ENCODE measurements around the gene CACNA2D2. TPM values are rescaled to one million over a fixed set of nuclear protein-coding genes. Genes with fewer than 3 reads are reported as not detected.

Gene CACNA2D2
- total RNA-seq, 1 experiment from 2014 or later: 0.33 TPM

DNA sequence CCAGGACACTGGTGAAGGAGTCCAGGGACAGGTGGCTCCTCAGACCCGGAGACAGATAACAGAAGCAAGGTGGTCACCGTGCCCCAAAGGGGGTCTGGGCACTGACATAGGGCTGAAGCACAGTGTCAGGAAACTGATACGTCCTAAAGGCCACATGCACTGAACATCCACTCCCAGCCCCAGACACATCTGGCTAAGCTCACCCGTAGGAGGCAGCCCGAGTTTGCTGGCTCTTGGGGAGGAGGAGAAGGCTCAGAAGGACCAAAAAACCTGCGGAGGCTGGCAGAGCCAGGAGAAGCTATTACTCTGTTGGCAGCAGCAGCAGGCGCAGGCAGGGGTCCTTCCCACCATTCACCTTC is 1.2 kb downstream of the CACNA2D2 start:
- DNase-seq (ENCODE audit: low spot score): no peak

DNA sequence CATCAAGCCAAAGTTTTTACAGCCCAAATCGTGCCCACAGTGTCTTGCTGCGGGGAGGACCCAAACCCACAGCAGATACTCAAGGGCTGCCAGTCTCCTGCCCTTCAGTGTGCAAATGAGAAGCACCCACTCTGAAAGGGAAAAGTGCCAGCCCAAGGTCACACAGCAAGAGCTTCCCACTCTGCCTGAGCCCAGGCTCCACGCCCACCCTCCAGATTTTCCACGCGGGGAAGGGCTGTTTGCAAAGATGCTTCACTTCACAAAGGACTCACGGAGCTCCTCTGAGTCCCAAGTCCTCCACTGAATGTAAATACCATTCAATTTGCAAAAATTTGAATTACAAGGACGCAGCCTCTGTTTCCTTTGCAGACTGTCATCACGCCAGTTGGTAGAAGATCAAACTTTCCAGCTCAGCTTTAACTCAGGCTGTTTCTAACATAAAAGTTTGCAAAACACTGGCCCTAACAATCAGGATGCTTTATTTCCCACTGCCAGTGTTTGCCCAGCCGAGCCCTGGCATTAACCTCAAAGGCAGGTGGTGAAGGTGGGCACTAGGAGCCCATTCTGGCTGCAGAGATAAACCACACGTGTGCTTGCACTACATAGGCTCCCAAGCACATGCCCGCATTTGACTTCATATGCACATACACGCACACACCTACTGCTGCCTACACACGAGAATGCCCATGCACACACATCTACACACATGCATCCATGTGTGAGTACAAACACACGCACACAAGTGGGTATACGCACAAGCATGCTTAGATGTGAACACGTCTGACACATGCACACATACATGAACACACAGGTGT is 7.6 kb downstream of the CACNA2D2 start:
- no peak for DNase-seq (ENCODE audit: low spot score)

- no peak for DNase-seq (ENCODE audit: low spot score)
Observed at GRCh38 chr3:50494126-50494525, 9.3 kb downstream of the CACNA2D2 start.

- DNase-seq (ENCODE audit: low spot score): no peak
Observed at GRCh38 chr3:50493623-50494022, 9.8 kb downstream of the CACNA2D2 start.

DNA sequence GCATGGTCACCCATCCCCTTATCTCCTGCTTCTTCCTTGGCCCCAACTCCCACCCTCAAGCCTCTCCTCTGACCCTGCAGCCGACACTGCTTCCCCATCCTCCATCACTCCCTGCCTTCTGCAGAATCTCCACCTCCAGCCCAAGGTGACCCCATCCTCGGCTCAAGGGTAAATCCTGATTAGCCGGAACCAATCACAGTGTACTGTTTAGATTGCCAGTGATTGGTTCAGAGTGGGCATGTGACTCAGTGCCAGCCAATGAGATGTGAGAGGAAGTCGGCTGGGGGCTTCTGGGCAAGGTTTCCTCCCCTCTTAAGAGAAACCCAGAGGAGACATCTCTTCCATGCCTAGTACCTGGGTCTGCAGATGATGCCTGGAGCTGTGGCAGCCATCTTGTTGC is 10.3 kb downstream of the CACNA2D2 start:
- DNase-seq (ENCODE audit: low spot score): no peak

DNA sequence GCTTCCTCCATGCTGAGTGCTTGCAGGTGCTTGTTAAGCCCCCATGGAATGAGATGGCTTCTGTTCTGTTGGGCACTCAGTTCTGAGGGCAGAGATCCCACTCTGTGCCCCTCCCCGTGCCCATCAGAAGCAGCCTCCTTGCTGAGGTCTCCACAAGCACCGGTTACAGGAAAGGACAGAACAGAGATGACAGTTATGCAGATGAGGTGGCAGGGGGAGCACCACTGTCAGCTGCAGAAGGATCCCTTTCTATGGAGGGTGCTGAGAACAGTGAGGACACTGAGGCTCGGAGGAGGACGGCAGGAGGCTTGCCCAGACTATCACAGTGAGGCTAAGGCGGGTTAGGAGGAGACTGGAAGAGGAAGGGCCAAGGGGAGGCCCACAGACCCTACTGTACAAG is 12.4 kb downstream of the CACNA2D2 start:
- DNase-seq (ENCODE audit: low spot score): no peak

DNA sequence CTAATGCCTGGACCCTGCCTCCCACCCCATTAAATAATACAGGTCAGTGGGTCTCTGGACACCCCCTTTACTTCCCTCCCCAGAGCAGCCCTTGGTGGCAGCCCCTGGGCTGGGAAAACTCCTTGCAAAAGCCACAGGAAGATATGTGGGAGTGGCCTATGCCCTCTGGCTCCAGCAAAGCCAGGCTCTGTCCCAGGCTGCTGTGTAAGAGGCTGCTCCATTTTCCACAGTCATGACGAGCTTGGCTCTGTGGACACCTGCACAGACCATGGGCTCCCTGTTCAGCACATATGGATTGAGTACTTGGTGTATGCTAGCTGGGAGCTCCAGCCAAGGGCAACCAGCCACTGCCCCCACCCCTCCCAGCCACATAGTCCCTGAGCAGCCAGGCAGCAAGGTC is 13.0 kb downstream of the CACNA2D2 start:
- DNase-seq (ENCODE audit: low spot score): no peak

DNA sequence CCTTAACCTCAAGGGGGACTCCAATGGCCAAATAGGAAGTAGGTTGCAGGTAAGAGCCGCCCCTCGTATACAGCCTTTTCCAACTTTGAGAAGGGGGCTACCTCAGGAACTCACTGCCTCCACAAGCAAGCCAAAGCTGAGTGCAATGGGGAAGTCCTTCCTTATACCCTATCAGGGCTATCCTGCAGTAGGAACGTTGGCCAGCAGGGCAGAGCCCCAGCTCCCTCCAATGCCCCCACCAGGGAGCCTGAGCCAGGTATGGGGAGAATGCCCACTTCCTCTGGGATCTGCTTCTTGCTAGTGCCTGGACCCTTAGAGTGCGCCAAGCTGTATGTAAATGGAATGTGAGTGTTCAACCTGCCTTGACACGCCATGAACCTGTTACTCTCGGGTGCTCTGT is 16.3 kb downstream of the CACNA2D2 start:
- no peak for DNase-seq (ENCODE audit: low spot score)

DNA sequence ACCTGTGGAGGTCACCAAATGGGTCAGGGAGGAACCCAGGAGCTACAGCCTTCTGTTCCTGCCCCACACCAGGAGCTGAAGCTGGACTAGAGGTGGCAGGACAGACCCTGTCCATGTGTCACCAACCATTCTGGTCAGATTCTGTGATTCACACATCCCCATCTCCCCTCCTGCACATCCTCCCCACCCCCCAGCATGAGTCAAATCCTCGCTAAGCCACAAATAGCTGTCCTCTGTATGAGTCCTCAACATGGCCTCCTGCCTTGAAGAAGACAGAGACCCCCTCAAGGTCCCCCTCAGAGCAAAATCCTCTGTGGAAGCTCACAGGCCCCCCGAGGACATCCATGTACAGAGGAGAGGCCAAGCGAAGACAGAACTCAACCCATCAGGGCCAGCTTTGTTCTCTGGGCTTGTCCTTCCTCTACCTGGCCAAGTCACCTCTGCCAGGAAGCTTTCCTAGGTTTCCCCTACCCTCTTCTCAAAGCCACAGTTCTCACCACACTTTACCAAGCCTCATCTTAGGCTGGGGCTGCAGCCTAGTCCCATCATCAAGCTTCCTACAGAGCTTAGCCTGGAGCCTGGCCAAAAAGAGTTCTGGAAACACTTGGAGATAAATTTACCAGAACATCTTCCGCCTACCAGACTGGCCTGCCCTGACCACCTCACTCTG is 17.1 kb downstream of the CACNA2D2 start:
- no peak for DNase-seq (ENCODE audit: low spot score)

DNA sequence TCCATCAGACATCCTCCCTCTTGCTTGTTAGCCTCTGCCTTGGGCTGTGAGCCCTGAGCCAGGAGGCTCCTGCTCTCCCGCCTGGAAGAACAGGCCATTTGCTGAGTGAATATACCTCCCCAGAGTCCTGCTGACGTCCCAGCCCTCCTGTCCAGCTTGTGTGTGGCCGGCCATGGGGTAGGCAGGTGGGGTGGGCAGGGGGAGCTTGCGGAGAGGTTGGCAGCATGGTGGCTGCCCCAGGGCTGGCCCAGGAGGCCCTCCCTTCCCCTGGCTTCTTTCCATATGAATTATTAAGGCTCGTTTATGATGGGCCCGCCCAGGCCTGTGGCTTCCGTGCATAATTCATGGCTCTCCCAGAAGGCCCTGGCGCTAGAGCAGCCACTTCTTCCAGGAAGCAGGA is 18.7 kb downstream of the CACNA2D2 start:
- DNase-seq (ENCODE audit: low spot score): no peak

GRCh38 chr3:50483374-50483773 is 20.1 kb downstream of the CACNA2D2 start:
- DNase-seq (ENCODE audit: low spot score): no peak

- DNase-seq (ENCODE audit: low spot score): peak; percentile 1
Observed at GRCh38 chr3:50481992-50482391, 21.4 kb downstream of the CACNA2D2 start.

- DNase-seq (ENCODE audit: low spot score): no peak
Observed at GRCh38 chr3:50480471-50480870, 23.0 kb downstream of the CACNA2D2 start.

GRCh38 chr3:50479523-50479922 is 23.9 kb downstream of the CACNA2D2 start:
- DNase-seq (ENCODE audit: low spot score): no peak

DNA sequence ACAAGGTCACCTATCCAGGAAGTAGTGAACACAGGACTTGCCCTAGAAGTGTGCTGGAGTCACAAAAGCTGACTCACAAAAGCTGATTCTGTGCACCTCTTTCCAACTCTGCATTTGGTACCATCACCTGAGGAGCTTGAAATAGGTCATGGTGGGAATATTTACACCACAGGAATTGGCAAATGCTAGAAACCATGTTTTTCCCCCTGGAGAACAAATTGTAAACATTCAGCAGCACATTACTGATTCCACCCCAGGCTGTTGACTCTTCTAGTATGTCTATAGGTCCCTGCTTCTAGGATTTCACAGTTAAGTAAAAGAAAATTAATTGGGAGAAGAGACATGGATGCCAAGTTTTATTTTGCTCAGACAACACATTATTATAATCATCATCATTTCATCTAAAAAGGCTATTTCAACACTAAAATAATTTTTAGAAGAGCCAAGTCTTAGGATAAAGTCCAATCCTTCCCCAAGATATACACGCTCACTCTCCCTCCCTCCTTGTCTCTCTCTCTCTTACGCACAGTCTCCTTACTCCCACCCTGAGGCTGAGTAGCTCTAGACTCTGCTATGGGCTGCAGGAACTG is 24.7 kb downstream of the CACNA2D2 start:
- no peak for DNase-seq (ENCODE audit: low spot score)

- DNase-seq (ENCODE audit: low spot score): no peak
Observed at GRCh38 chr3:50478051-50478450, 25.4 kb downstream of the CACNA2D2 start.

- DNase-seq (ENCODE audit: low spot score): no peak
Observed at GRCh38 chr3:50475348-50475747, 28.1 kb downstream of the CACNA2D2 start.

- DNase-seq (ENCODE audit: low spot score): no peak
Observed at GRCh38 chr3:50474717-50475116, 28.7 kb downstream of the CACNA2D2 start.

DNA sequence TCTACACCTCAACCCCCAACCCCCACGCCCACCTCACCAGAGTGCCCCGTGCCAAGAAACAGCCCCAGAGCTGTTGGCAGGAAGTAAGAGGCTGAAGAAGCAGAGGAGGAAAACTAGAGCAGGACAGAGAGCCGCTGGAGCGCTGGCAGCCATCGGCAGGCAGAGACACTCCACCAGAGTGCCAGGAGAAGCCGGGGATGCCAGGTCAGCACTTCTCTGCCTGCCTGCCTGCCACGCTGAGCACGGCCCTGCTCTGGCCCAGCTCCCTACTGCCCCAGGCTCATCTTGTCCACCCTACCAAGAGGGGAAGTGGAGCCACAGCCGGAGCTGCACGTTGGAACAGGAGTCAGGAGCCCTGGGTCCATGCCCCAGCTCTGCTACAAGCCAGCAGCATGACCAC is 29.7 kb downstream of the CACNA2D2 start:
- DNase-seq (ENCODE audit: low spot score): no peak

DNA sequence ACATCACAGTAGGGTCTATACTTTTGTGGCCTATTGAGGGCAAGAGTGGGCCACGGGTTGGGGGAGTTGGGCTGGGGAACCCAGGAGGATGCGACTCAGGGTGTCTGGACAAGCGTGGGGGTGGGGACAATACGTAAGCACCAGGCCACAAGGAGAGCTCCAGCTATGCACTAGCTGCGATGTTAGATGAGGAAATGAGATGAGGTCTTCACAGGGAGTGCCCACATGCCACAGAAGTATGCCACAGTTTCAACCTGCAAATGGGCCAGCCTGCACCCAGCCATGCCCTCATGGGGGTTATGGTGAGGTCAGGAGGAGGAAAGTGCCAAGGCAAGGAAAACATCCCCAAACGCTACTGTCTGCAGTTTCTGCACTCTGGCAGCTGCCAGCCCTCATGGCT is 30.5 kb downstream of the CACNA2D2 start:
- no peak for DNase-seq (ENCODE audit: low spot score)

- DNase-seq (ENCODE audit: low spot score): no peak
Observed at GRCh38 chr3:50470658-50471057, 32.8 kb downstream of the CACNA2D2 start.

DNA sequence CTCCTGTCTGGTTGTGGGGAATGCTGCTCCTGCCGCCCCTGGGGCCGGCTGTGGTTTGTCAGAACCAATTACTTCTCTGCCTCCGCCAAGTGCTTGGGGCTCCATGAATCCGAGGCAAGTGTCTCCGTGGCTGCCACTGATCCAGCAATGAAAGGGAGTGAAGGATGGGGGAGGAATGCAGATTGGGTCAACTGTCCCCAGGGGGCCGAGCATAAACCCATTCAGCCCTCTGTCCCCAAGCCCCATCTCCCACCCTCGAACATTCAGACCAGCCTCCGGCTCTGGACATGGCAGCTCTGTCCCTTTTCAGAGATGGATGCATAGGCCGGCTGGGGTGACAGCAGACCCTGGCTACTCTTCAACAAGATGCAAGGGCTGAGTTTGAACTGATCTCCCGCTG is 35.5 kb downstream of the CACNA2D2 start:
- no peak for DNase-seq (ENCODE audit: low spot score)

DNA sequence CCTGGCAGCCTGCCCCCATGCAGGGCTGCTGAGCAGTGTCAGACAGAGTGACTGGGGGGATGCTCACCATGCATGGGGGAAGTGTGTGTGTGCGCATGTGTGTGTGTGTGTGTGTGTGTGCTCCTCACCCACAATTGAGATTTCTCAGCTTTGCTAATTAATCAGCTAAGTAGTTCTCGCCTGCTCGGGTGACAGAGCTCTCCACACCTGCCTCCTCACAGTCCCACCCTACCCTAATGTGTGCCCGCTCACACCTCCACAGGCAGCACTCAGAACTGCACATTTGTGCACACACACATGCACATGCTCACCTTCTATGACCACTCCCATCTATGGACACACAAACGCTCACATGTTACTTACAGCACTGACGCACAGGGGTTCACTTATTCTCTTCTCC is 37.3 kb downstream of the CACNA2D2 start:
- no peak for DNase-seq (ENCODE audit: low spot score)
